Measurements from ENCODE around the gene LRMDA.

DNA sequence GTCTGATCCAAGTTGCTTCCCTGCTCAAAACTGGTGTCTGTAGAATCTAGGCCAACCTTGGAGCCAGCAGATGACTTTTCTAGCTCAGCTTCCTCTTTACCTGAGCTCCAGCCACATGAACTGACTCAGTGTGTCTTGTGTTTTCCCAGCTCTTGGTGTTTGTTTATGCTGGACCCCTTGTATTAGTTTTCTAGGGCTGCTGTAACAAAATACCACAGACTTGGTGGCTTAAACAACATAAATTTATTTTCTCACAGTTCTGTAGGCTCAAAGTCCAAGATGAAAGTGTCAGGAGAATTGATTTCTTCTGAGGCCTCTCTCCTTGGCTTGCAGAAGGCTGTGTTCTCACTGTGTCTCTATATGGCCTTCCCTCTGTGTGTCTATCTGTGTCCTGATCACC, 45.1 kb downstream of the LRMDA start:
- no peak for TF ChIP-seq JUND (CRISPR knock-in tag; IDR thresholded peaks at IDR 0.05)
- no peak for TF ChIP-seq GTF2F1 (IDR thresholded peaks at IDR 0.05; ENCODE audit: low read length)
- no peak for TF ChIP-seq EP300 (IDR thresholded peaks at IDR 0.05; ENCODE audit: low read depth in 2 of 2, low read length in 2 of 2)
- TF ChIP-seq EP300 (CRISPR knock-in tag; IDR thresholded peaks at IDR 0.05; ENCODE audit: borderline replicate concordance), result no peak
- TF ChIP-seq POLR2AphosphoS5 (IDR thresholded peaks at IDR 0.05; ENCODE audit: low read depth, low read length), result no peak
- TF ChIP-seq ELF4 (CRISPR knock-in tag; IDR thresholded peaks at IDR 0.05; ENCODE audit: borderline replicate concordance), result no peak
- no peak for TF ChIP-seq TCF12 (IDR thresholded peaks at IDR 0.05)
- no peak for TF ChIP-seq TCF12 (CRISPR knock-in tag; IDR thresholded peaks at IDR 0.05)
- TF ChIP-seq, protein P1, sequence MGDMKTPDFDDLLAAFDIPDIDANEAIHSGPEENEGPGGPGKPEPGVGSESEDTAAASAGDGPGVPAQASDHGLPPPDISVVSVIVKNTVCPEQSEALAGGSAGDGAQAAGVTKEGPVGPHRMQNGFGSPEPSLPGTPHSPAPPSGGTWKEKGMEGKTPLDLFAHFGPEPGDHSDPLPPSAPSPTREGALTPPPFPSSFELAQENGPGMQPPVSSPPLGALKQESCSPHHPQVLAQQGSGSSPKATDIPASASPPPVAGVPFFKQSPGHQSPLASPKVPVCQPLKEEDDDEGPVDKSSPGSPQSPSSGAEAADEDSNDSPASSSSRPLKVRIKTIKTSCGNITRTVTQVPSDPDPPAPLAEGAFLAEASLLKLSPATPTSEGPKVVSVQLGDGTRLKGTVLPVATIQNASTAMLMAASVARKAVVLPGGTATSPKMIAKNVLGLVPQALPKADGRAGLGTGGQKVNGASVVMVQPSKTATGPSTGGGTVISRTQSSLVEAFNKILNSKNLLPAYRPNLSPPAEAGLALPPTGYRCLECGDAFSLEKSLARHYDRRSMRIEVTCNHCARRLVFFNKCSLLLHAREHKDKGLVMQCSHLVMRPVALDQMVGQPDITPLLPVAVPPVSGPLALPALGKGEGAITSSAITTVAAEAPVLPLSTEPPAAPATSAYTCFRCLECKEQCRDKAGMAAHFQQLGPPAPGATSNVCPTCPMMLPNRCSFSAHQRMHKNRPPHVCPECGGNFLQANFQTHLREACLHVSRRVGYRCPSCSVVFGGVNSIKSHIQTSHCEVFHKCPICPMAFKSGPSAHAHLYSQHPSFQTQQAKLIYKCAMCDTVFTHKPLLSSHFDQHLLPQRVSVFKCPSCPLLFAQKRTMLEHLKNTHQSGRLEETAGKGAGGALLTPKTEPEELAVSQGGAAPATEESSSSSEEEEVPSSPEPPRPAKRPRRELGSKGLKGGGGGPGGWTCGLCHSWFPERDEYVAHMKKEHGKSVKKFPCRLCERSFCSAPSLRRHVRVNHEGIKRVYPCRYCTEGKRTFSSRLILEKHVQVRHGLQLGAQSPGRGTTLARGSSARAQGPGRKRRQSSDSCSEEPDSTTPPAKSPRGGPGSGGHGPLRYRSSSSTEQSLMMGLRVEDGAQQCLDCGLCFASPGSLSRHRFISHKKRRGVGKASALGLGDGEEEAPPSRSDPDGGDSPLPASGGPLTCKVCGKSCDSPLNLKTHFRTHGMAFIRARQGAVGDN (CRISPR knock-in tag; IDR thresholded peaks at IDR 0.05), result no peak
- TF ChIP-seq, protein P2, sequence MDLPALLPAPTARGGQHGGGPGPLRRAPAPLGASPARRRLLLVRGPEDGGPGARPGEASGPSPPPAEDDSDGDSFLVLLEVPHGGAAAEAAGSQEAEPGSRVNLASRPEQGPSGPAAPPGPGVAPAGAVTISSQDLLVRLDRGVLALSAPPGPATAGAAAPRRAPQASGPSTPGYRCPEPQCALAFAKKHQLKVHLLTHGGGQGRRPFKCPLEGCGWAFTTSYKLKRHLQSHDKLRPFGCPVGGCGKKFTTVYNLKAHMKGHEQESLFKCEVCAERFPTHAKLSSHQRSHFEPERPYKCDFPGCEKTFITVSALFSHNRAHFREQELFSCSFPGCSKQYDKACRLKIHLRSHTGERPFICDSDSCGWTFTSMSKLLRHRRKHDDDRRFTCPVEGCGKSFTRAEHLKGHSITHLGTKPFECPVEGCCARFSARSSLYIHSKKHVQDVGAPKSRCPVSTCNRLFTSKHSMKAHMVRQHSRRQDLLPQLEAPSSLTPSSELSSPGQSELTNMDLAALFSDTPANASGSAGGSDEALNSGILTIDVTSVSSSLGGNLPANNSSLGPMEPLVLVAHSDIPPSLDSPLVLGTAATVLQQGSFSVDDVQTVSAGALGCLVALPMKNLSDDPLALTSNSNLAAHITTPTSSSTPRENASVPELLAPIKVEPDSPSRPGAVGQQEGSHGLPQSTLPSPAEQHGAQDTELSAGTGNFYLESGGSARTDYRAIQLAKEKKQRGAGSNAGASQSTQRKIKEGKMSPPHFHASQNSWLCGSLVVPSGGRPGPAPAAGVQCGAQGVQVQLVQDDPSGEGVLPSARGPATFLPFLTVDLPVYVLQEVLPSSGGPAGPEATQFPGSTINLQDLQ (CRISPR knock-in tag; IDR thresholded peaks at IDR 0.05), result no peak

Data from HepG2 (cell line).